Activated CD8-positive, alpha-beta T cell treated with anti-CD3 and anti-CD28 coated beads for 36 hours (primary cell): ENCODE results near the gene MOCS1. TPM values are rescaled to one million over a fixed set of nuclear protein-coding genes. Genes with fewer than 3 reads are reported as not detected.
"Not testable (repeated sequence)": the region's sequence is repeated elsewhere in the genome, so short reads cannot be mapped to it uniquely, and the experiment has no call there.

ENCODE experiments used
- ATAC-seq: fragments of 200-7000 bp; cut with Tn5 transposase; one replicate; pipeline ENCODE4 v1.10.0; 2021; ENCODE audit warnings: mild to moderate bottlenecking, moderate library complexity
- CTCF ChIA-PET: fragments of 350-600 bp; sonication (Branson Sonifier 250); formaldehyde crosslinking; loops from one replicate; lab custom pipeline; 2021; ENCODE audit warnings: antibody characterized with exemption; lab: Charles Lee
- POLR2A ChIA-PET: fragments of 350-600 bp; sonication (Branson Sonifier 250); formaldehyde crosslinking; loops from one replicate; lab custom pipeline; 2021; ENCODE audit warnings: antibody characterized with exemption; lab: Charles Lee
- DNase-seq: peaks from one replicate; pipeline ENCODE4 v3.0.0-alpha.2; 2020
- H3K27ac Mint-ChIP-seq: one replicate; pipeline ENCODE4 v1.8.0; 2021; ENCODE audit warnings: mild to moderate bottlenecking, mixed read lengths
- H3K27me3 Mint-ChIP-seq: one replicate; pipeline ENCODE4 v1.8.0; 2021; ENCODE audit warnings: mixed read lengths
- H3K36me3 Mint-ChIP-seq: one replicate; pipeline ENCODE4 v1.8.0; 2021; ENCODE audit warnings: low read depth, mixed read lengths
- H3K4me1 Mint-ChIP-seq: one replicate; pipeline ENCODE4 v1.8.0; 2021; ENCODE audit warnings: low read depth, mixed read lengths
- H3K4me3 Mint-ChIP-seq: one replicate; pipeline ENCODE4 v1.8.0; 2021; ENCODE audit warnings: mild to moderate bottlenecking, moderate library complexity, mixed read lengths
- H3K9me3 Mint-ChIP-seq: one replicate; pipeline ENCODE4 v1.8.0; 2021; ENCODE audit warnings: mixed read lengths
- CTCF ChIP-seq: fragments of 200-600 bp; IDR thresholded peaks from one replicate; pipeline ENCODE4 v1.8.0; 2022; ENCODE audit warnings: antibody characterized with exemption, mild to moderate bottlenecking
- intact Hi-C: fragments of 100-400 bp; cut with micrococcal nuclease; formaldehyde crosslinking; loops from one replicate; pipeline ENCODE4 v1.10.0; 2022
- total RNA-seq, 2 experiments: library from RNA; stranded (reverse); gene quantifications; one replicate each; pipeline ENCODE4 v1.2.3, GENCODE V29; 2021

The MOCS1 gene
- total RNA-seq, 2 experiments from 2014 or later, result 1.5 to 1.8 TPM

- TF ChIP-seq CTCF, result no peak
- no peak overlapping the region for H3K4me3 Mint-ChIP-seq
- H3K36me3 Mint-ChIP-seq, result no peaks in the 10 kb centered on the region
- ChIA-PET CTCF (no interaction called here), POLR2A (no interaction called here)
- intact Hi-C loops, result no loop called here
- H3K27me3 Mint-ChIP-seq, result peaks cover 10% of the 10 kb centered on the region
- no peak for ATAC-seq
- no peaks in the 10 kb centered on the region for H3K4me1 Mint-ChIP-seq
- H3K9me3 Mint-ChIP-seq, result no peaks in the 10 kb centered on the region
- no peak for DNase-seq
- no peak overlapping the region for H3K27ac Mint-ChIP-seq
These were observed 45.4 kb upstream of the MOCS1 start for GRCh38 chr6:39979461-39980328.

GRCh38 chr6:39978240-39978639, 44.0 kb upstream of the MOCS1 start:
- H3K9me3 Mint-ChIP-seq, result no peaks in the 10 kb centered on the region
- DNase-seq, result no peak
- no peak for ATAC-seq
- POLR2A ChIA-PET, result no interaction called here
- H3K4me1 Mint-ChIP-seq, result no peaks in the 10 kb centered on the region
- H3K27me3 Mint-ChIP-seq, result peaks cover 10% of the 10 kb centered on the region
- H3K4me3 Mint-ChIP-seq, result no peak overlapping the region
- no peak for TF ChIP-seq CTCF
- H3K36me3 Mint-ChIP-seq, result no peaks in the 10 kb centered on the region
- CTCF ChIA-PET, result no interaction called here
- intact Hi-C loops, result no loop called here
- H3K27ac Mint-ChIP-seq, result no peak overlapping the region

GRCh38 chr6:39973661-39974060, 39.4 kb upstream of the MOCS1 start:
- POLR2A ChIA-PET, result no interaction called here
- intact Hi-C loops, result no loop called here
- no peak overlapping the region for H3K4me3 Mint-ChIP-seq
- peaks cover 9% of the 10 kb centered on the region for H3K27me3 Mint-ChIP-seq
- no peaks in the 10 kb centered on the region for H3K4me1 Mint-ChIP-seq
- TF ChIP-seq CTCF, result no peak
- no peak overlapping the region for H3K27ac Mint-ChIP-seq
- DNase-seq (no peak), ATAC-seq (no peak)
- H3K9me3 Mint-ChIP-seq, result no peaks in the 10 kb centered on the region
- no peaks in the 10 kb centered on the region for H3K36me3 Mint-ChIP-seq
- CTCF ChIA-PET, result no interaction called here

GRCh38 chr6:39972717-39973116, 38.5 kb upstream of the MOCS1 start:
- intact Hi-C loops, H3K36me3 Mint-ChIP-seq, CTCF ChIA-PET, H3K4me1 Mint-ChIP-seq, POLR2A ChIA-PET, H3K27ac Mint-ChIP-seq, DNase-seq, H3K9me3 Mint-ChIP-seq, ATAC-seq, H3K4me3 Mint-ChIP-seq: not testable (repeated sequence)
- peaks cover 11% of the 10 kb centered on the region for H3K27me3 Mint-ChIP-seq

GRCh38 chr6:39971131-39971530, 36.9 kb upstream of the MOCS1 start:
- H3K36me3 Mint-ChIP-seq, H3K4me3 Mint-ChIP-seq, intact Hi-C loops, H3K4me1 Mint-ChIP-seq, CTCF ChIA-PET, ATAC-seq, H3K9me3 Mint-ChIP-seq, H3K27ac Mint-ChIP-seq, POLR2A ChIA-PET, DNase-seq, H3K27me3 Mint-ChIP-seq: not testable (repeated sequence)

- POLR2A ChIA-PET, result no interaction called here
- Mint-ChIP-seq H3K36me3 (no peaks in the 10 kb centered on the region), H3K4me1 (no peaks in the 10 kb centered on the region), H3K4me3 (no peak overlapping the region), H3K9me3 (no peaks in the 10 kb centered on the region), H3K27me3 (peaks cover 17% of the 10 kb centered on the region), H3K27ac (no peak overlapping the region)
- CTCF ChIA-PET, result no interaction called here
- DNase-seq, result no peak
- no peak for TF ChIP-seq CTCF
- intact Hi-C loops, result no loop called here
- ATAC-seq, result no peak
These were observed 31.5 kb upstream of the MOCS1 start for GRCh38 chr6:39965751-39966150.
